Fibroblast of peridontal ligament (primary cell): Measurements from ENCODE around the gene APBA3.

Experiments
- DNase-seq: peaks from one replicate; pipeline ENCODE4 v3.0.0-alpha.2; 2010; ENCODE audit errors: extremely low read depth

Gene APBA3

DNA sequence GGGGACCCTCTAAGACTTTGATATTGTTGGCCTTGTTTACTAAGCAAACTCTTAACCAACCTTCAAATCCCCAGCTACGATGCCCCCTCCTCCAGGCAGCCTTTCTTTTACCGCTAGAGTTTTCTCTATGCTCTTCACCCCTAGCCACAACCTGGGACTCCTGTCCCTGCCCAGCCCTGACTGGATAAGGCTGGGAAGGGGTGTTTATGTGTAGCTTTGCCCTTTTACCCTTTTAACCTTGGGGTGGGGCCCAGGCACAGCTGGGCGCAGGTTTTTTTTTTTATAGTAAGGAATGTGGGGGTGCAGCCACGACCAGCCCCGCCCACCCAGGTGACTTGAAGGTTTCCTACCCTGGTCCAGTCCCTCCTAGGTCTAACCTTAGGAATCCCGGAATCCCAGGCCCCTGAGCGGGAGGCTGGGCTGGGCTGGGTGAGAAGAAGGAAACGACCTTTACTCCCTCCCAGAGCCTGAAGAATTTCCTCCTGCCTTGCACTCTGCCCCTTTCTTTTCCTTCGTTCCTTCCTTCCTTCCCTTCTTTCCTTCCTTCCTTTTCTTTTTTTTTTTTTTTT, 41.1 kb downstream of the APBA3 start:
- DNase-seq: no peak

DNA sequence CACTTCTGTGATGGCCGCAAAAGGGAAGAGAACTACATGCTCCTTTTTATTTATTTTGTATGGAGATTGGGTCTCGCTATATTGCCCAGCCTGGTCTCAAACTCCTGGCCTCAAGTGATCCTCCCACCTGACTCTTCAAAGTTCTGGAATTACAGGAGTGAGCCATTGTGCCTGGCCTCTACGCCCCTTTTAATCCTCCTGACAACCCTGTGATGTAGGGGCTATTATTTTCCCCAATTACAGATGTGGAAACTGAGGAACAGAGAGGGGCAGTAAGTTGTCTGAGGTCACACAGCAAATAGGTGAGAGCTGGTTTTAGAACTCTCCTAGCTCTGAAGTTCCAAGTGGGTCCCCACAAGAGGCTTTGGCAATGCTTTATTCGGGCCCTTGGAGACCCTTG, 41.6 kb downstream of the APBA3 start:
- DNase-seq: no peak

DNA sequence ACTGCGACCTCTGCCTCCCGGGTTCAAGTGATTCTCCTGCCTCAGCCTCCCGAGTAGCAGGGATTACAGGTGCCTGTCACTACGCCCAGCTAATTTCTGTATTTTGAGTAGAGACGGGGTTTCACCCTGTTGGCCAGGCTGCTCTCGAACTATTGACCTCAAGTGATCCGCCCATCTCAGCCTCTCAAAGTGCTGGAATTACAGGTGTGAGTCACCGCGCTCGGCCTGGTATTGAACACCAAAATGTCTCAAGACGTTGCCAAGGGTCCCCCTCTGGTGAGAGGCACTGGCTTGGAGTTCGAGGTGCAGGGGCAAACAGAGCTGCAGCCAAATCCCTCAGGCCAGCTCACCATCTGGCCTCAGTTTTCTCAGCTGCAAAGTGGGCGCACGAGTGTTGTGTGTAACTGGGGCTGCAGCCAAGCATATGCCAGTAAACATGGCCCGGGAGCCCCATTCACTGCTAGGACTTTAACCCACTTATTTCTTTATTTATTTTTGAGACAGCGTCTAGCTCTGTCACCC, 45.3 kb downstream of the APBA3 start:
- no peak for DNase-seq

DNA sequence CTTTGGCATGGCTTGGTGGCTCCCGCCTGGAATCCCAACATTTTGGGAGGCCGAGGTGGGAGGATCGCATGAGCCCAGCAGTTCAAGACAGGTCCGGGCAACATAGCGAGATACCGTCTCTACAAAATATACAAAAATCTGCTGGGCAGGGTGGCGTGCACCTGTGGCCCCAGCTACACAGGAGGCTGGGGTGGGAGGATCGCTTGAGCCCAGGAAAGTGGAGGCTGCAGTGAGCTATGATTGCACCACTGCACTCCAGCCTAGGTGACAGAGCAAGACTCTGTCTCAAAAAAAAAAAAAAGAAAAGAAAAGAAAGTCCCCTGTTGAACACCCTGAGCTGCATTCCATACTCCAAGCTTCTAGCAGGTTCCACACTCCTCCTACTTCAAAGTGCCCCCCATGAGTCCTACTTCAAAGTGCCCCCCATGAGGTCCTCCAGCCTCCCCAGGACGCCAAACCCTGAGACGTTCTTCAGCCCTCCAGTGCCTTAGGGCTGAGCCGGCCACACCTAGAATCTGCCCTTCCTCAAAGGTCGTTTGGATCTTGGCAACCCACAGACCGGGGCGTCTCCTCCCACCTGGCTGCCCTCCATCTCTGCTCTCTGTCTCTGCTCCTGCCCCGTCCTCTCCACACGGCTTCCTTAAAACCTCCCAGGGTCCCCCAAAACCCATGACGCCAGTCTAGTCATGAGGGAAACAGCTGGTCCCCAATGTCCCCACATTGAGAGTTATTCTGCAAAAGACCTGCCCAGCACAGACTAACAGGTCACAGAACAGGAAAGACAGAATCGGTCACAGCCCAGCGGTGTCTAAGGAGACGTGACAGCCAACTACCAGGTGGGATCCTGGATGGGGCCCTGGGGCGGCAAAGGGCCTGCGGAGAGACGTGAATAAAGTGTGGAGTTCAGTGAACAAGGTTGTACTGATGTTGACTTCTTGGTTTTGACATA, 48.6 kb downstream of the APBA3 start:
- no peak for DNase-seq

DNA sequence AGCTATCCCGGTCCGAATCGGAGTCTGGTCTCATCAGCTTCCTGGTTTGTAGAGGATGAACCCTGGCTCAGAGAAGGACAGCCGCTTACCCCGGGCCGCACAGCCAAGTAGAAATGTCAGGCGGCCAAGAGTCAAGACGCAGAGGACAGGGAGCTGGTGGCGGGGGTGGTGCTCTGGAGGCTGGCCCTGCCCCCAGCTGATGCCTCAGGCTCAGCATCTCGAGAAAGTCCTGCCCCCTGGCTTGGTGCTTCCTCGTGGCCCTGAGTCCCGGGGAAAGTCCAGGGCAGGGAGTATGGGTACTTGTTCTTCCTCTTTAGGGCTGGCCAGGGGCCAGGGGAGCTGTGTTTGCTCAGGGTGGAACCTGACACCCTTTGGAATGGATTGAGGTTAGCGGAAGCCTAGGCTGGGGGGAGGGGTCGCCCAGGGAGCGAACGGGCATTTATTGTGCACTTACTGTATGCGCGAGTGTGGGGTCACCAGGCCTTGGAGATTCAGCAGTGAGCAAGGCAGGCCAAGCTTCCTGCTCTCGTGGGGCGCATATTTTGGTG, 51.2 kb downstream of the APBA3 start:
- peak; percentile 8 for DNase-seq

DNA sequence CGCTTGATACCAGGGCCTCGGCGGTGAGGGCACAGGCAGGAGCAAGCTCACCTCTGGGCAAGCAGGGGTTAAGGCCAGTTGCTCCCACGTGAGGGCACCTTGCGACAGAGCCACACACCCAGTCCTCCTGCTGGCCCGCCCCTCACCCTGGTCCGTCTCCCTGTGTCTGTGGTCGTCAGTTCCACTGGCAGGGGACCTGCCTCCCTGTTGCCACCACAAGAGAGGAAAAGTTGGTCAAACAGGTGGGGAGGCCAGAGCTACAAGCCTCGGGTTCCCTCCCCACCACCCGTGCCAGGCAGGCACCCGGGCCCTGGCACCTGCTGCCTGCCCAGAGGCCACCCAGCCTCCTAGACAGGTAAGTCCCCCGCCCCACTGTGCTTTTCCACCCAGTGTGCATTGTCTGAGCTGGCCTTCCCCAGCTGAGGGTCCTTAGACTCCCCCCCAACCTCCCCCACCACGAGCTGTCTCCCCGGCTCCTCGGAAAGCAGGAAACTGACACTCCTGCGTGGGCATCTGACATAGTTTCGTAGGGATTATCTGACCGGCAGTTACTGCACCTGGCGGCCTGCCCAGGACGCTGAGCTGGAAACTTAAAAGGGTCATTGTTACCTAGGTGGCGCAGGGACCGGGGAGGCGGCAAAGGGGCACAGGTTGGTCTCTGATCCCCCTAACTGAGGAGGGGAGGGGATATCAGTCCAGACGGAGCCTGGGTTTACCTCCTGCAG, 53.1 kb downstream of the APBA3 start, which contains the start of gene TJP3:
TSS of gene TJP3 (plus strand) at position 178 of the 725 bp plus-strand sequence. CDS start 20,049 bp downstream, outside the sequence.
- no peak for DNase-seq

DNA sequence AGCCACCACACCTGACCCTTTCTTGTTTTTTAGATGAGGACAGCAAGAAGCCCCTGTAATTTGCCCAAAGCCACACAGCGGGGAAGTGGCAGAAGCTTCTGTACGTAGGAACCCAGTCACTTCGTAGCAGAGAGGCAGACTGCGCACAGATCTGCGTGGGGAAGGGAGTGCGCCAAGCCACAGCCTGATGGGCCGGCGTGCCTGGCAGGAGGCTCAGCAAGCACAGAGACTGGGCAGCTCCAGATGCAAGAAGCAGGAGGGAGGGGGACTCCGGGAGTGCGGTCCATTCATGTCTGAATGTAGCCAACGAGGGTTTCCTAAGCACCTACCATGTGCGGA, 53.7 kb downstream of the APBA3 start:
- DNase-seq: no peak

DNA sequence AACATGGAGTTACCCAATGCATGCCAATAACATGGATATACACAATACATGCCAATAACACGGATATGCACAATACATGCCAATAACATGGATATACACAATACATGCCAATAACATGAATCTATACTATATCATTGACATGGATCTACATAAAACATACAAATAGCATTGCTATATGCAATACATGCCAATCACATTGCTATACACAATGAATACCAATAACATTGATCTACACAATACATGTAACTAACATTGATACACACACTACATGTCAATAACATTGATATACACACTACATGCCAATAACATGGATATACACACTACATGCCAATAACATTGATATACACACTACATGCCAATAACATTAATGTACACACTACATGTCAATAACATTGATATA, 60.3 kb downstream of the APBA3 start:
- DNase-seq: no peak
